Measurements from ENCODE around the gene MICAL2. TPM values are rescaled to one million over a fixed set of nuclear protein-coding genes. Genes with fewer than 3 reads are reported as not detected.

MICAL2 gene
- total RNA-seq, 1 donor from 2014 or later, result 4.4 TPM

- H3K4me1 Mint-ChIP-seq (ENCODE audit: low read depth, unreplicated experiment), result peaks cover 13% of the 10 kb centered on the region
- TF ChIP-seq CTCF (IDR thresholded peaks at IDR 0.05; ENCODE audit: partially characterized antibody, unreplicated experiment), result no peak
- DNase-seq, result no peak
- H3K27me3 Mint-ChIP-seq (ENCODE audit: unreplicated experiment), result peaks cover 2% of the 10 kb centered on the region
- no peak overlapping the region for H3K27ac Mint-ChIP-seq (ENCODE audit: unreplicated experiment)
- H3K36me3 Mint-ChIP-seq (ENCODE audit: unreplicated experiment), result no peaks in the 10 kb centered on the region
- peaks cover 3% of the 10 kb centered on the region for H3K9me3 Mint-ChIP-seq (ENCODE audit: unreplicated experiment)
- no peak overlapping the region for H3K4me3 Mint-ChIP-seq (ENCODE audit: unreplicated experiment)
Measured at GRCh38 chr11:12220305-12220704, 109.9 kb downstream of the MICAL2 start.

DNA sequence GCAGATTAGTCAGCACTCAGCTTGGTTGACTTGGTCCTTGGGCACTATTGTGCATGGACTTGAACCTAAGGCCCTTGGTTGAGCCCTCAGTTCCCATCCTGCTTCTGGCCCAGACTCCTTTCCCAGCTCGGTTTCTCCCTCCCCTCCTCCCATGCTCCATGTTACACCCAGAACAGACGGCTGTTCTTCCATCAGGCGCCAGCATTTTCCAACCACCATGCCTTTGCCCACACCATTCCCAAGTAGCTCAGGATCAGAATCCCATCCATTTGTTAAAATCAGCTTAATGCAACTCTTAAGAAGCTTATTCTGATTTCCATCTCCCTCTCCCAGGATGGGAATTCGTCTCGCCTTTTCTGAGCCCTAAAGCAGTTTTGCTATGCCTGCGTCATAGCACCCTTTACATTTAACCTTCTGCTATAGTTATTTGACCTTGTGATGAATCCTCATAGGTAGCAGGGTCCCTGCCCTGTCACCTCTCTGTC lies 110.7 kb downstream of the MICAL2 start:
- peaks cover 3% of the 10 kb centered on the region for H3K9me3 Mint-ChIP-seq (ENCODE audit: unreplicated experiment)
- peaks cover 2% of the 10 kb centered on the region for H3K27me3 Mint-ChIP-seq (ENCODE audit: unreplicated experiment)
- H3K27ac Mint-ChIP-seq (ENCODE audit: unreplicated experiment), result no peak overlapping the region
- no peak for DNase-seq
- no peaks in the 10 kb centered on the region for H3K36me3 Mint-ChIP-seq (ENCODE audit: unreplicated experiment)
- no peak for TF ChIP-seq CTCF (IDR thresholded peaks at IDR 0.05; ENCODE audit: partially characterized antibody, unreplicated experiment)
- no peak overlapping the region for H3K4me3 Mint-ChIP-seq (ENCODE audit: unreplicated experiment)
- H3K4me1 Mint-ChIP-seq (ENCODE audit: low read depth, unreplicated experiment), result peaks cover 11% of the 10 kb centered on the region

GRCh38 chr11:12222055-12222792 lies 111.8 kb downstream of the MICAL2 start:
- H3K4me3 Mint-ChIP-seq (ENCODE audit: unreplicated experiment), result no peak overlapping the region
- H3K36me3 Mint-ChIP-seq (ENCODE audit: unreplicated experiment), result no peaks in the 10 kb centered on the region
- no peak for TF ChIP-seq CTCF (IDR thresholded peaks at IDR 0.05; ENCODE audit: partially characterized antibody, unreplicated experiment)
- peaks cover 11% of the 10 kb centered on the region for H3K4me1 Mint-ChIP-seq (ENCODE audit: low read depth, unreplicated experiment)
- no peak overlapping the region for H3K27ac Mint-ChIP-seq (ENCODE audit: unreplicated experiment)
- DNase-seq, result peak; percentile 42
- peaks cover 2% of the 10 kb centered on the region for H3K27me3 Mint-ChIP-seq (ENCODE audit: unreplicated experiment)
- H3K9me3 Mint-ChIP-seq (ENCODE audit: unreplicated experiment), result peaks cover 3% of the 10 kb centered on the region

DNA sequence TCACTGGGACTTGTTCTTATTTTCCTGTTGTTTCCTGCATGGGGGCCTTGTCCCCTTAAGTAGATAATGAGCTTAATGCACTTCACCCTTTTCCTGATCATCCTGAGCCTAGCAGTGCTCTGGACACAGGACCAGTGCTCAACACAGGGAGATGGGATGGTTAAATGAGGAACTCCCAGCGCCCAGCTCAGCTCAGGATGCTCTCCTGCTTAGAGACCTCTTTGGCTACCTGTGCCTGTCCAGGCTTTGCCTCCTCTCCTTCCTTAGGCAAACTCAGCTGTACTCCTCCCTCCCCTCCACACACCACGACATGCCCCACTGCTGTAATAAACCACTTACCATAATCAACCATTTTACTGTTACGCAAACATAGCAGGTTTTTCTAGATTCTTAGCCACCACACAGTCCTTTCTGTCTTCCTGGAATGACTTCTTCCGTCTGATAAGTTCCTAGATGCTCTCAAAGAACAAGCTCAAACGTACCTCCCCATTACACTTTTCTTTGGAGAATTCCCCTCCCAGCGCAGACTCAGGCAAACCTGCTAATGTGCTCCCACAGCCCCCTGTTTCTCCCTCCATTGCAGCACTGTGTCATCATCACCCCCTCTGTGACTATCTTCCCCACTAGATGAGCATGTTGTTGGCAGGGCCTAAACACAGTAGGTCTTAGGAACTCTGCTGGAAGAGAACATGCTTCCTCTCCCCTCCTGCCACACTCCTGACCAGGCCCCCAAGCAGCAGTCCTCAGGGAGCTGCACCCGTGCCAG lies 113.6 kb downstream of the MICAL2 start:
- peaks cover 5% of the 10 kb centered on the region for H3K9me3 Mint-ChIP-seq (ENCODE audit: unreplicated experiment)
- H3K4me3 Mint-ChIP-seq (ENCODE audit: unreplicated experiment), result no peak overlapping the region
- no peaks in the 10 kb centered on the region for H3K36me3 Mint-ChIP-seq (ENCODE audit: unreplicated experiment)
- no peak for DNase-seq
- TF ChIP-seq CTCF (IDR thresholded peaks at IDR 0.05; ENCODE audit: partially characterized antibody, unreplicated experiment), result no peak
- no peak overlapping the region for H3K27ac Mint-ChIP-seq (ENCODE audit: unreplicated experiment)
- peaks cover 2% of the 10 kb centered on the region for H3K27me3 Mint-ChIP-seq (ENCODE audit: unreplicated experiment)
- H3K4me1 Mint-ChIP-seq (ENCODE audit: low read depth, unreplicated experiment), result peaks cover 11% of the 10 kb centered on the region

GRCh38 chr11:12224537-12224893 lies 114.1 kb downstream of the MICAL2 start:
- Mint-ChIP-seq H3K36me3 (ENCODE audit: unreplicated experiment) (no peaks in the 10 kb centered on the region), H3K27ac (ENCODE audit: unreplicated experiment) (no peak overlapping the region), H3K4me3 (ENCODE audit: unreplicated experiment) (no peak overlapping the region), H3K27me3 (ENCODE audit: unreplicated experiment) (peaks cover 2% of the 10 kb centered on the region), H3K4me1 (ENCODE audit: low read depth, unreplicated experiment) (peaks cover 11% of the 10 kb centered on the region), H3K9me3 (ENCODE audit: unreplicated experiment) (peaks cover 5% of the 10 kb centered on the region)
- no peak for DNase-seq
- TF ChIP-seq CTCF (IDR thresholded peaks at IDR 0.05; ENCODE audit: partially characterized antibody, unreplicated experiment), result no peak

Measured in glutamatergic neuron (in vitro differentiated cells).